MM.1S (cell line): ENCODE data around the gene CYB5D1.

Experiments used
- DNase-seq: peaks from one replicate; pipeline ENCODE4 v3.0.0-alpha.2; 2015
- H2AFZ ChIP-seq: fragments of 300-600 bp; sonication (generic); 2 replicates; pipeline ENCODE4 v1.6.0; 2016; ENCODE audit warnings: antibody characterized with exemption, low read length
- H3F3A ChIP-seq: fragments of 300-600 bp; sonication (generic); 2 replicates; pipeline ENCODE4 v1.6.1; 2016; ENCODE audit warnings: mild to moderate bottlenecking, antibody characterized with exemption, low read length, moderate library complexity, mixed read lengths; ENCODE audit not compliant: insufficient read depth
- H3K27ac ChIP-seq: fragments of 300-600 bp; sonication (generic); 2 replicates; pipeline ENCODE4 v1.5.1; 2016; ENCODE audit warnings: mild to moderate bottlenecking, low read length
- H3K27me3 ChIP-seq: fragments of 300-600 bp; sonication (generic); replicated peaks from 2 replicates; pipeline ENCODE4 v1.6.0; 2016; ENCODE audit warnings: low read length; ENCODE audit not compliant: insufficient read depth
- H3K36me3 ChIP-seq: fragments of 300-600 bp; sonication (generic); replicated peaks from 2 replicates; pipeline ENCODE4 v1.6.1; 2016; ENCODE audit warnings: mild to moderate bottlenecking, low read length, mixed read lengths; ENCODE audit not compliant: insufficient read depth
- H3K4me1 ChIP-seq: fragments of 300-600 bp; sonication (generic); 2 replicates; pipeline ENCODE4 v1.6.1; 2016; ENCODE audit warnings: low read length, mixed read lengths
- H3K4me2 ChIP-seq: fragments of 300-600 bp; sonication (generic); 2 replicates; pipeline ENCODE4 v1.6.0; 2016; ENCODE audit warnings: low read depth, low read length
- H3K4me3 ChIP-seq: fragments of 300-600 bp; sonication (generic); 2 replicates; pipeline ENCODE4 v1.5.1; 2016; ENCODE audit warnings: low read length, mixed read lengths
- H3K79me2 ChIP-seq: fragments of 300-600 bp; sonication (generic); 2 replicates; pipeline ENCODE4 v1.6.1; 2016; ENCODE audit warnings: mixed run types, low read length, mixed read lengths
- H3K9ac ChIP-seq: fragments of 300-600 bp; sonication (generic); 2 replicates; pipeline ENCODE4 v1.6.1; 2016; ENCODE audit warnings: low read length, mixed read lengths
- H3K9me2 ChIP-seq: fragments of 300-600 bp; sonication (generic); replicated peaks from 2 replicates; pipeline ENCODE4 v1.6.1; 2016; ENCODE audit warnings: mild to moderate bottlenecking, low read length, mixed read lengths; ENCODE audit not compliant: insufficient read depth
- H3K9me3 ChIP-seq: fragments of 300-600 bp; sonication (generic); replicated peaks from 2 replicates; pipeline ENCODE4 v1.6.1; 2016; ENCODE audit warnings: mild to moderate bottlenecking, low read length, mixed read lengths; ENCODE audit not compliant: insufficient read depth
- H4K20me1 ChIP-seq: fragments of 300-600 bp; sonication (generic); 2 replicates; pipeline ENCODE4 v1.6.1; 2016; ENCODE audit warnings: mild to moderate bottlenecking, low read length, moderate library complexity, mixed read lengths; ENCODE audit not compliant: insufficient read depth
- CTCF ChIP-seq: fragments of 300-600 bp; sonication (generic); IDR thresholded peaks from 2 replicates; pipeline ENCODE4 v1.5.1; 2016; ENCODE audit warnings: antibody characterized with exemption, low read length, mixed read lengths
- EZH2 ChIP-seq: fragments of 300-600 bp; sonication (generic); optimal IDR thresholded peaks from 2 replicates; pipeline ENCODE3; 2017; ENCODE audit warnings: low read depth, mild to moderate bottlenecking, antibody characterized with exemption, low read length, mixed read lengths
- EZH2phosphoT487 ChIP-seq: fragments of 300-600 bp; sonication (generic); IDR thresholded peaks from 2 replicates; pipeline ENCODE4 v1.6.1; 2018; ENCODE audit warnings: antibody characterized with exemption, low read length

The CYB5D1 gene

GRCh38 chr17:7875804-7876370 is 18.1 kb downstream of the CYB5D1 start:
- no peak for TF ChIP-seq CTCF
- no peaks in the 10 kb centered on the region for H3K36me3 ChIP-seq
- H2AFZ ChIP-seq, result no peak overlapping the region
- no peaks in the 10 kb centered on the region for H3K79me2 ChIP-seq
- no peaks in the 10 kb centered on the region for H3K4me1 ChIP-seq
- no peak for DNase-seq
- H3K4me2 ChIP-seq, result no peak overlapping the region
- H3K9me3 ChIP-seq, result no peaks in the 10 kb centered on the region
- no peak overlapping the region for H3K4me3 ChIP-seq
- no peaks in the 10 kb centered on the region for H3F3A ChIP-seq
- H4K20me1 ChIP-seq, result no peaks in the 10 kb centered on the region
- peaks cover 11% of the 10 kb centered on the region; the same call in 1 of the 2 replicates for H3K27me3 ChIP-seq
- H3K9ac ChIP-seq, result no peak overlapping the region
- H3K27ac ChIP-seq, result no peak overlapping the region
- H3K9me2 ChIP-seq, result no peaks in the 10 kb centered on the region

- Histone ChIP-seq H2AFZ (no peak overlapping the region), H3K27me3 (peaks cover 35% of the 10 kb centered on the region), H3K27ac (no peak overlapping the region), H3K4me1 (no peaks in the 10 kb centered on the region), H3K9me3 (no peaks in the 10 kb centered on the region), H3K4me3 (no peak overlapping the region), H3K9me2 (no peaks in the 10 kb centered on the region), H3K4me2 (no peak overlapping the region), H3K36me3 (no peaks in the 10 kb centered on the region), H3K9ac (no peak overlapping the region), H3K79me2 (no peaks in the 10 kb centered on the region), H4K20me1 (no peaks in the 10 kb centered on the region), H3F3A (no peaks in the 10 kb centered on the region)
- no peak for DNase-seq
- no peak for TF ChIP-seq EZH2phosphoT487
- no peak for TF ChIP-seq CTCF
- TF ChIP-seq EZH2, result no peak
These were observed 20.4 kb downstream of the CYB5D1 start for GRCh38 chr17:7878234-7878633.

GRCh38 chr17:7880076-7880868 is 22.5 kb downstream of the CYB5D1 start:
- DNase-seq, result no peak
- Histone ChIP-seq H3K9me3 (no peaks in the 10 kb centered on the region), H3K27me3 (peaks cover 44% of the 10 kb centered on the region), H3K9ac (no peak overlapping the region), H3F3A (no peaks in the 10 kb centered on the region), H2AFZ (no peak overlapping the region), H3K4me3 (no peak overlapping the region), H4K20me1 (no peaks in the 10 kb centered on the region), H3K4me1 (no peaks in the 10 kb centered on the region), H3K4me2 (no peak overlapping the region), H3K9me2 (no peaks in the 10 kb centered on the region), H3K79me2 (no peaks in the 10 kb centered on the region), H3K36me3 (no peaks in the 10 kb centered on the region), H3K27ac (no peak overlapping the region)
- TF ChIP-seq EZH2phosphoT487 (no peak), EZH2 (no peak), CTCF (no peak)
